Measurements from ENCODE around the gene BACE1-AS. TPM values are rescaled to one million over a fixed set of nuclear protein-coding genes. Genes with fewer than 3 reads are reported as not detected.

BACE1-AS gene
- total RNA-seq, 1 experiment from 2014 or later, result 13.7 TPM

- Histone ChIP-seq H3K4me3 (ENCODE audit: low read depth, low read length, poor library complexity, severe bottlenecking) (no peak overlapping the region), H3K4me1 (ENCODE audit: insufficient read depth, low read length, poor library complexity, severe bottlenecking) (no peaks in the 10 kb centered on the region), H3K36me3 (ENCODE audit: insufficient read depth, low read length, poor library complexity, severe bottlenecking) (peaks cover 43% of the 10 kb centered on the region), H3K9me3 (ENCODE audit: low read depth, low read length, poor library complexity, severe bottlenecking) (no peaks in the 10 kb centered on the region), H3K27ac (ENCODE audit: low read depth, low read length, poor library complexity, severe bottlenecking) (no peak overlapping the region), H3K27me3 (replicated peaks; ENCODE audit: insufficient read depth, low read depth, low read length, poor library complexity) (no peaks in the 10 kb centered on the region)
- intact Hi-C loops (cut with micrococcal nuclease; ENCODE audit: unreplicated experiment), result no loop called here
- CTCF ChIA-PET, result no interaction called here
- TF ChIP-seq EZH2 (IDR thresholded peaks at IDR 0.05; ENCODE audit: borderline replicate concordance, low read depth, low read length, poor library complexity, severe bottlenecking), result no peak
- TF ChIP-seq, protein P1, sequence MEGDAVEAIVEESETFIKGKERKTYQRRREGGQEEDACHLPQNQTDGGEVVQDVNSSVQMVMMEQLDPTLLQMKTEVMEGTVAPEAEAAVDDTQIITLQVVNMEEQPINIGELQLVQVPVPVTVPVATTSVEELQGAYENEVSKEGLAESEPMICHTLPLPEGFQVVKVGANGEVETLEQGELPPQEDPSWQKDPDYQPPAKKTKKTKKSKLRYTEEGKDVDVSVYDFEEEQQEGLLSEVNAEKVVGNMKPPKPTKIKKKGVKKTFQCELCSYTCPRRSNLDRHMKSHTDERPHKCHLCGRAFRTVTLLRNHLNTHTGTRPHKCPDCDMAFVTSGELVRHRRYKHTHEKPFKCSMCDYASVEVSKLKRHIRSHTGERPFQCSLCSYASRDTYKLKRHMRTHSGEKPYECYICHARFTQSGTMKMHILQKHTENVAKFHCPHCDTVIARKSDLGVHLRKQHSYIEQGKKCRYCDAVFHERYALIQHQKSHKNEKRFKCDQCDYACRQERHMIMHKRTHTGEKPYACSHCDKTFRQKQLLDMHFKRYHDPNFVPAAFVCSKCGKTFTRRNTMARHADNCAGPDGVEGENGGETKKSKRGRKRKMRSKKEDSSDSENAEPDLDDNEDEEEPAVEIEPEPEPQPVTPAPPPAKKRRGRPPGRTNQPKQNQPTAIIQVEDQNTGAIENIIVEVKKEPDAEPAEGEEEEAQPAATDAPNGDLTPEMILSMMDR (conservative IDR thresholded peaks at IDR 0.05; ENCODE audit: low read depth, low read length), result no peak
- no peak for DNase-seq (ENCODE audit: low spot score)
- POLR2A ChIA-PET (ENCODE audit: low non-redundant PET), result no interaction called here
- BruUV-seq (replicated peaks), result no TSS peak
Measured at GRCh38 chr11:117251506-117251905, 39.6 kb upstream of the BACE1-AS start.

DNA sequence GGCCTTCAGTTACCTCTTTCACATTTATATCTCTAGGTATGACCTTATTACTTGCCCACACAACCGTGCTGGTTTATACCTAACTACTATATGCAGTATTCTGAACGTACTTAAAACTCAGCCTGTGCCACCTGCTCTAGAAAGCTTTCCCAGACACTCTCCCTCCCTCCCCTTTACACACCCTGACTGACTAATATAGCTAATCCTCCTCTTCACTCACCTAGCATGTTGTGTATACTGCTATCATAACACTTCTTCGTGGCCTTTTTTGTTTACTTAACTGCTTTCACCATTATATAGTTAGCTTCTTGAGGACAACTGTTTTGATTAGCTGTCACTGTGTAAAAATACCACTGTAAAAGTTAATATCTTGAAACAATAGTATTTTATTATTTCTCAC lies 35.2 kb upstream of the BACE1-AS start:
- intact Hi-C loops (cut with micrococcal nuclease; ENCODE audit: unreplicated experiment), result no loop called here
- no peaks in the 10 kb centered on the region for H3K27me3 ChIP-seq (replicated peaks; ENCODE audit: insufficient read depth, low read depth, low read length, poor library complexity)
- peaks cover 14% of the 10 kb centered on the region for H3K36me3 ChIP-seq (ENCODE audit: insufficient read depth, low read length, poor library complexity, severe bottlenecking)
- H3K4me3 ChIP-seq (ENCODE audit: low read depth, low read length, poor library complexity, severe bottlenecking), result no peak overlapping the region
- no peaks in the 10 kb centered on the region for H3K9me3 ChIP-seq (ENCODE audit: low read depth, low read length, poor library complexity, severe bottlenecking)
- ChIA-PET CTCF (no interaction called here), POLR2A (ENCODE audit: low non-redundant PET) (no interaction called here)
- no peak overlapping the region for H3K27ac ChIP-seq (ENCODE audit: low read depth, low read length, poor library complexity, severe bottlenecking)
- no peaks in the 10 kb centered on the region for H3K4me1 ChIP-seq (ENCODE audit: insufficient read depth, low read length, poor library complexity, severe bottlenecking)
- BruUV-seq (replicated peaks), result no TSS peak
- no peak for DNase-seq (ENCODE audit: low spot score)
- TF ChIP-seq, protein P1 (conservative IDR thresholded peaks at IDR 0.05; ENCODE audit: low read depth, low read length), result no peak
- TF ChIP-seq EZH2 (IDR thresholded peaks at IDR 0.05; ENCODE audit: borderline replicate concordance, low read depth, low read length, poor library complexity, severe bottlenecking), result no peak

DNA sequence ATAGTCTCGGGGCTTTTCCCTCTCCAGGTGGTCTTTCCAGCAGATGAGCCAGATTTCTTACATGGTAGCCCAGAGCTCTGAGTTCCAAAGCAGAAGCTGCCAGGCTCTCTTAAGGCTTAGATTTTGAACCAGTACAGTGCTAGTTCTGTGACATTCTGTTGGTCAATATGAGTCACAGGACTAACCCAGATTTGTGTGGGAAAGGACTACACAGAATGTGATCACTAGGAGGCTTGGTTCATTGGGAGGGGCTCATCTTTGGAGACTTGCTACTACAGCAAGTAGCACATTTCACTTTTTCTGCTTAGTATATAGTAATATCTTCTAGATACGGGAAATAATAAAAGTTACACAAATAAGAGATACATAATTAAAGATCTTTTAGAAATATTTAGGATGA lies 34.6 kb upstream of the BACE1-AS start:
- Histone ChIP-seq H3K4me1 (ENCODE audit: insufficient read depth, low read length, poor library complexity, severe bottlenecking) (no peaks in the 10 kb centered on the region), H3K4me3 (ENCODE audit: low read depth, low read length, poor library complexity, severe bottlenecking) (no peak overlapping the region), H3K27me3 (replicated peaks; ENCODE audit: insufficient read depth, low read depth, low read length, poor library complexity) (no peaks in the 10 kb centered on the region), H3K36me3 (ENCODE audit: insufficient read depth, low read length, poor library complexity, severe bottlenecking) (peaks cover 14% of the 10 kb centered on the region), H3K27ac (ENCODE audit: low read depth, low read length, poor library complexity, severe bottlenecking) (no peak overlapping the region), H3K9me3 (ENCODE audit: low read depth, low read length, poor library complexity, severe bottlenecking) (no peaks in the 10 kb centered on the region)
- no peak for TF ChIP-seq EZH2 (IDR thresholded peaks at IDR 0.05; ENCODE audit: borderline replicate concordance, low read depth, low read length, poor library complexity, severe bottlenecking)
- TF ChIP-seq, protein P1 (conservative IDR thresholded peaks at IDR 0.05; ENCODE audit: low read depth, low read length), result no peak
- DNase-seq (ENCODE audit: low spot score), result no peak
- POLR2A ChIA-PET (ENCODE audit: low non-redundant PET), result interaction anchor here (0.6 kb wide), 1 partner anchor 31 kb away, joined by 8 read pairs; no protein-coding TSS in a partner anchor
- CTCF ChIA-PET, result no interaction called here
- intact Hi-C loops (cut with micrococcal nuclease; ENCODE audit: unreplicated experiment), result no loop called here
- no TSS peak for BruUV-seq (replicated peaks)

All from A673 (cell line).